ENCODE results near the gene HABP2. TPM values are rescaled to one million over a fixed set of nuclear protein-coding genes. Genes with fewer than 3 reads are reported as not detected.
A peak's percentile ranks its signal among the peaks of the same experiment; 100 is the strongest.

Gene HABP2
- total RNA-seq, 1 experiment from 2014 or later, result not detected

GRCh38 chr10:113527211-113527906 lies 25.5 kb upstream of the HABP2 start:
- DNase-seq (ENCODE audit: low spot score), result no peak

- no peak for DNase-seq (ENCODE audit: low spot score)
Observed at GRCh38 chr10:113528876-113529275, 24.0 kb upstream of the HABP2 start.

DNA sequence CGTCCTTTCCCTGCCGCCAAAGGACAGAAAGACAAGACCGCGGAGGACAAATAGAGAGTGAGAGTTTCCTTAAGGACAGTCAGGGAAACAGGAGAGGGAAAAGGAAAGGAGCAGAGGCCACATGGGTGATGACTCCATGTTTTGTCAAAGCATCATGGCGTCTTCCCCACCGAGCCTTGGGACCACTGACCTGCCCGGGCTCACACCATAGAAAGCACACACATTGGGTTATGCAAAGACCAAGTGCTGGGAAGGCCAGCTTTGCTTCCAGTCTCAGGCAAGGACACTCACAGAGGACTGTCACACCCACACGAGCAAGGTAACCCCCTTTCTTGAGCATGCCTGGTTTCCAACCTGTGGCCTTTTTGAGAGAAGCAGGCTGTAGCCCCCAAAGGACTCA lies 23.3 kb upstream of the HABP2 start:
- no peak for DNase-seq (ENCODE audit: low spot score)

DNA sequence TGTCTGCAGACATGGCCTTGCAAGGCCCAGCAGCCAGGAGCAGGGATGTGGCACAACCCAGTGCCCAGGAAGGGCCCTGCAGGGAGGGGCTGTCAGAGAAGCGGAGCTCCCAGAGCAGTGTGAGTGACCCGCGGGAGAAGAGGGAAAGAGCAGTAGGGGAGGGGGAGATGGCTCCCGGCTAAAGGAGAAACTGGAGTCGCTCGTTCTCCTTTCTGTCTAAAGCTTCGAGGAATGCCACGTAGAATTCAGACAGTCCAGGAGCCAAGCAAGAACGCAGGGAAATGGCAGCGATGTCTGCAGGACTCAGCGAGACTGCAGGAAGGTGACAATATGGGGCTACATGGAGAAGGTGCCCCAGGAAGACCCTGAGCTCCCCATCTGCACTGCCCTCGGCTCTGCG lies 22.4 kb upstream of the HABP2 start:
- DNase-seq (ENCODE audit: low spot score), result no peak

- no peak for DNase-seq (ENCODE audit: low spot score)
Observed at GRCh38 chr10:113532724-113533123, 20.1 kb upstream of the HABP2 start.

DNA sequence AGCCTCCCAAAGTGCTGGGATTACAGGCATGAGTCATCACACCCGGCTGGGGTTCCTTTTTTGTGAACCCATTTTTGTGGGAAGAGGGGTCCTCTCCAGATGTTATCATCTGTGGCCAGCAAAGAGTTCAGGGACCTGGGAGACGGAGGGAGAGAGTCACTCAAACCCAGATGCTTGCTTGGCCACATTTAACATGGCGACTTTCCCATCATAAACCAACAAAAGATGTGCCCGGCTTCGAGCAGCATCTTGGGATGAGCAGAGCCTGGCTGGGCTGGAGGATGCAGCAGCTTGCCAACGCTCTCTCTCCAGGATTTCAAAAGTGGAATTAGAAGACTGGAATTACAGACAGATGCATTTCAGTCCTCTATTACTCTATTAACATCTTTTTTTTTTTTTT lies 19.1 kb upstream of the HABP2 start:
- DNase-seq (ENCODE audit: low spot score), result no peak

- no peak for DNase-seq (ENCODE audit: low spot score)
Observed at GRCh38 chr10:113534423-113534822, 18.4 kb upstream of the HABP2 start.

DNA sequence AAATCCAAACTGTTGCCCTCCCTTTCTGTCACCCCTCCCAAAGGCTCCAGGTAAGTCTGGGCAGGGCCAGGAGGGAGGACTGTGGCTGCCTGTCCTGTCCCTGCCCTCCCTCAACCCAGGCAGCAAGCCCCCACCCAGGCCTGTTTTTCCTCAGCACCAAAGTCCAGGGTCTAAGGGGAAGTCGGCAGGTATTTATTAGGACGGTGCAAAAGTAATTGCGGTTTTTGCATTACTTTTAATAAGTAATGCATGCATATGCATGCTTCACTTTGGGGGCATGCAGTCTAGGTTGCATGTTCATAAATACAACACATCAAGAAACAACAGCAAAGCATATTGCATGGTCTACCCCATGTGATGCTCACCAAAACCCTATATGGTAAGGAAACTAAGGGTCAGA lies 15.2 kb upstream of the HABP2 start:
- no peak for DNase-seq (ENCODE audit: low spot score)

- DNase-seq (ENCODE audit: low spot score), result no peak
Observed at GRCh38 chr10:113538151-113538550, 14.7 kb upstream of the HABP2 start.

DNA sequence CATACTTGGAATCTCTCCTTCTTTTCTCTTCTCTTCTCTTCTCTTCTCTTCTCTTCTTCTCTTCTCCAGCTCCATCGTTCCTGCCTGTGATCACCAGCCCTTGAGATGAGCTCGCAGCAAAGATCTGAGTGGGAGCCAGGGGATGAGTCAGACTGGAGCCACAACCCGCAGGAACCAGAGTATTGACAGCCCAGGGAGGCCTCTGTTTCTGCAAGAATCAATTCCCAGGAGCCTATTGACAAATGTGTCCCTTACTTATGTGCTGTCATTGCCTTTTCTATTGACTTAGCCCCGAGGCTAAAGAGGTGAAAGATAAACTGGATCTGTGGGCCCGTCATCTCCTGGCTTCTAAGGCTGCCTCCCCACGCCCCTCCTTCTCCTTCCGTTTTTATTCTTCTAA lies 13.1 kb upstream of the HABP2 start:
- no peak for DNase-seq (ENCODE audit: low spot score)

DNA sequence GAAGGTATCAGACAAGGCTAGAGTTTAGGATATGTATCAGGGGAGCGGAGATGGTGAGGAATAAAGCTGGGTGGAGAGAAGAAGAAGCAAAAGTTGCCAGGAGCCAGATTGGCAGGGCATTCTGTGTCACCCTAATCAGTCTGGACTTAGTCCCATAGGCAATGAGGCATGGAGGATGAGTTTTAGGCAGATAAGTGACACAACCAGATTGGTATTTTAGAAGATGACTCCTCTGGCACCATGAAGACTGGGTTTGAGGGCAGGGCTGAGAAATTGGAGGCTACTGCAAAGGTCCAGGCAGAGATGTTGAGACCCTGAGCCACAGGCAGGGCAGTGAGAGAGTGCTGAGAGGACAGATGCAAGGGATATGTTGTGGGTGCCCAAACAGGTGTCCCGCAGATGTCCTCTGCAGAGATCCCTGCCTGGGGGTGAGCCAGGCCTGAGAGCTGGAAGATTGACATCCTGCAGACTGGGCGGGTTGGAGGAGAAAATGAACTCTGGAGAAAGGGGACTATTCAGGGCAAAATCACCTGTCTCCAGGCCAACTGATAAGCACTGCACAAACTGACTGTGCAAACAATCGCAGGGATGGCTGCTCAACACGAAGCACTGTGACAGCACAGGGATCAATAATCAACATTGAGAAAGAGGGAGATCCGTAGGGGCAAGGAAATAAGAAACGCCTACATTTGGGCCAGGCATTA lies 11.9 kb upstream of the HABP2 start:
- DNase-seq (ENCODE audit: low spot score), result no peak

DNA sequence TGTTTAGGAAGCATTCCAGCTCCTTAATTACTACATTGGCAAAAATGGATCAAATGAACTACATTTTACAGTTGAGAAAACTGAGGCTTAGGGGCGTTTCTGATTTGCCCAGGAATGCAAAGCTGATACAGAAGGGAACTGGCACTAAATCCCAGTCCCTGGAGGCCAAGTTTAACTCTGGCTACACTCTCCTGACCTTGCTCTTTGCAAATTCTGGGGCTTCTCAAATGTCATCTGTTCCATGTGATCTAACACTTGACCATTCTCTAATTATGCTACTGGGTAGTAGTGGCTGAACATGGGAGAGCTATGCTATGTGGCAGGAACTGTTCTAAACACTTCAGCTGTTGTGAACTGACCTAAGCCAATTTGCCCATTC lies 11.3 kb upstream of the HABP2 start:
- DNase-seq (ENCODE audit: low spot score), result no peak

DNA sequence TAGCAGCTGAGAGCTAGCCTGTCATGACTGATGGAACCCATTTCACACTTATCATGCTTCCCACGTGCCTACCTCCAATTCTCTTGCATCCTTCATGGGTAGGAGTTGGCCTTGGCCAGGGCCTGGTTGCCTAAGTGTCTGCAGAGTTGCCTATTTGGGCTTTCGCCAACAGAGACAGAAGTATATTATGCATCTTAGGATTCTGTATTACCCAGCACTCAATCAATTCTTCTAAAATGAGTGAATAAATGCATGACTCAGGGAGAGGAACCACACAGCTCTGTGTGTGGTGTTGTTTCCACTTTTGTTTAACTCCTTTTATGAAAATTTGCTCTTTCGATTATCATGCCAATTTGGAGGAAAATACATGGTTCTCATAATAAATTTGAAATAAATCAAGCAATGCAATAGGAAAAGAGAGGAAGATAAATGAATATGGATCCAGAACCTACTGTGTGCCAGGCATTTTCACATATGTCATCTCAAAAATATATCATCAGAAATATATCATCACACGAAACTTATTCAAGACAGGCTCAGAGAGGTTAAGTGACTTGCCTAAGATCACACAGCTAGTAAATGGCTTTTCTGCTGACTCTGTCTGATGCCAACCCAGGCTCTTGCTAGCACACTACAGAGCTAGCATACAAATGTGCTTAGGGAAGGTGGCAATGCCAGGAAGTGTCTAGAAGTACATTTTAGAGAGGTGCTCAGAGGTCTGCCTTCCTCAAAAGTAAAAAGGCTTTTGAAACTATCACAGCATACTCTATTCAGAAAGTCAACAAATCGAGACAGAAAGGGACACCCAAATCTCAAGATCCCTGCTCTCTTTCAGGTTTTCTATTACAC lies 9.5 kb upstream of the HABP2 start:
- no peak for DNase-seq (ENCODE audit: low spot score)

DNA sequence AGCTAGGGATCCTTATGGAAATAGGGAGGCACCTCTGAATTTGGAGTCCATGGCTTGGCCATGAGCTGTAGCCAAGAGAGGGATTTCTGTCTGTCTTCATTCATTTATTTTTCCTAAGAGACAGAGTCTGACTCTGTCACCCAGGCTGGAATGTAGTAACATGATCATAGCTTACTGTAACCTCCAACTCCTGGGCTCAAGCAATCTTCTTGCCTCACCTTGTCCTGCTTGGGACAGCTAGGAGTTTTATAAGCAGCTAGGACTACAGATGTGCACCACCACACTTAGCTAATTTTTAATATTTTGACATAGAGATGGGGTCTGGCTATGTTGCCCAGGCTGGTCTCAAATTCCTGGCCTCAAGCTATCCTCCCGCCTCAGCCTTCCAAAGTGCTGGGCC lies 8.5 kb upstream of the HABP2 start:
- no peak for DNase-seq (ENCODE audit: low spot score)

GRCh38 chr10:113547426-113547825 lies 5.4 kb upstream of the HABP2 start:
- no peak for DNase-seq (ENCODE audit: low spot score)

DNA sequence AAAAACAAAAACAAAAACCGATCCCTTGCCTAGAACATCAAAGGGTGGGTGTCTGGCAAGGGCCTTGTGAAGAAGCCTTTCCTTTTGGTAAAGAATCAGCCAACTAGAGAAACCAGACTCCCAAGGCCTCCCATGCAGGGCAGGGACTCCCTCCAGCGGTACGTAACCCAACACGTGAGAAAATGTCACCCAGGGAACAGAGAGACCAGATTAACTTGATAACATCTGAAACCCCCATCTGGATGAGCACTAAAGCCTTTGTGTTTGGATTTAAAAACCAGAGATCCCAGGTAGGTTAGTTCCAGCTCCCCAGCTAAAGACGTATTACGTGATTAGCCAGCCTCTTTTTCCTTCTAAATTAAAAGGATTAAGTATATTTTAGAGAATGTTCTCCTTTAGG lies 3.0 kb upstream of the HABP2 start:
- DNase-seq (ENCODE audit: low spot score), result no peak

DNA sequence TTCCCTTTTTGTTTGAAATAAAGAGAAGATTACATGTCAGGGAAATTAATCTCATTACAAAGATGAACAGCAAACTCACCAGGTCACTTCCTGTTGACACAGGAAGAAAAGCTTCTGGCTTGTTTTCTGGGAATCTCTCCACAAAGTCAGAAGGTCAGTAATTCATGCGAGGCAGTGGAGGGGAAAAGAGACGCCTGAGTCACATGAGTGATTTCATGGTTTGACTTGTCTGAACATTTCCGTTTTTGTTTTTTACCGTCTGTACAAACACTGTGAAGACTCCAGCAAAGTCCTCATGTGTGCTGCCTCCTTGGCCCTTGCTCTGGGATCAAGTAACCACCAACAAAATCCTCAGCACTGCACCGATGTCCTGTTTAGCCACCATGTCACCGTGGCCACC lies 2.5 kb upstream of the HABP2 start:
- no peak for DNase-seq (ENCODE audit: low spot score)

DNA sequence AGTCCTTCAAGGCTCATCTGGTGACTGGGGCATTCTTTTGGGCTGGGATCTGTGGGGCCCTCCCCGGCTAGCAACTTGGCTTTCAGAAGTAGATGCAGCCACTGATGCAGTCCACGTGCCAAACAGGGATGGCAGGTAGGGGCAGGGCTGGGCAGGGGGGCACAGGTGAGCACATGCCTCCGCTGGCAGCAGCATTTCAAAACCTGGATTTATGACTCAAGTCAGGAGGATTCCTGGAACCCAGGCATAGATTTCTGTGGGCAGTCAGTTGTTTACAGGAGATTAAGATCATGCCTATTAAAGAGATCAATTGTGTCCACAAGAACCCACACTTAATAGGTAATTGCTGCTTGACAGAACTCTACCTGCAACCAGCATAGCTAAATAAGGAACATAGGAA lies 839 bp upstream of the HABP2 start:
- DNase-seq (ENCODE audit: low spot score), result peak; percentile 14

DNA sequence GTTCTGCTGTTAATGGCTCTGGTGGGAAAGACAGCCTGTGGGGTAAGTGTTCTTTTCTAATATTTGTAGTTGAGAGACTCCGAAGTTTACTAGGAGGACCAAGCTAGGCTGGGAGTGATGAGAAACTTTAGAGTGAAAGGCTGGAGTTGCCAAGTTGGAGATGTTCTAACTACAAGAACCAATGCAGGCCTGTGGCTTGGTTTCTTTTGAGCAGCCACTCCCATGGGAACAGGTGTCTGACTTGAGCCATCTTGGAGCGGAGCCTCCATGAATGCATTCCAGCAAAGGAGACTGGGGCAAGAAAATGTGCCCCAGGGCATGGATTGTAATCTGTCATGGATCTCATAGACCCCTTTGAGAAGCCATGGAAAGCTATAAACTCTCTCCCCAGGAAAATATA lies 296 bp downstream of the HABP2 start:
- no peak for DNase-seq (ENCODE audit: low spot score)

- no peak for DNase-seq (ENCODE audit: low spot score)
Observed at GRCh38 chr10:113554214-113554613, 1.4 kb downstream of the HABP2 start.

DNA sequence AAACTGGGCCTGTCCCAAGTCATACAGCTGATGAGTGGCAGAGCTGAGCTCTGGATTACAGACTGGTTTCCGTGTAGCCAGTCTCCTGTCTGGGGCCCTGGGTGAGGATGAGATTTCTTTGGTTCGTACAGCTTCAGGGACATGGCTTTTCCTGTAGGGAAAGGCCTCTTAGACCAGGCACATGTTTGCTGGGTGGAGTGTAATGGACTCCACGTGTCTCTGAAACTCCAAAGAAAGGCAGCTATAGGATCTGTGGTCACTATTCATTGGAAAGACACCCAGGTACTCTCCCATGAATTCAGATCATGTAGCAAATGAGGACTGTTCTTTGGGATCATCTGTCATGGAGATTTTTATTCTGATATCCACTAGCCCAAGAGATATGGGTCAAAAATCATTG lies 2.4 kb downstream of the HABP2 start:
- DNase-seq (ENCODE audit: low spot score), result no peak

DNA sequence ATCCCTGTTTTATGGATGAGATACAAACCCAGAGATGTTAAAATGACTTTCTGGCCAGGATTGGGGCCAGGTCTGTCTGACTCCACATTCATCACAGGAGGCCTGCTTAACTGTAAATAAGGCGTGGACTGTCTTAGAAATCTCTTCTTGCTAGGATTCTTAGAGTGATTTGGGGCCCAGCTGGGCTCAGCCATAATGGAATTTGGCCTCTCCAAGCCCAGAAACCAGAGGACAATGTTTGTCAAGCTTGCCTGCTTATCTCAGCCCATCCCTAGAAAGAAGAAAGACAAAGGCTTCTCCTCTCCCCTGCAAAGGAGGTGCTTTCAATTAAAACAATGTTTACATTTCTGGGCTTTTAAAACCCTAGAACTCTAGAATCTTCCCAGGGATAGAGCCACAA lies 2.9 kb downstream of the HABP2 start:
- DNase-seq (ENCODE audit: low spot score), result no peak

DNA sequence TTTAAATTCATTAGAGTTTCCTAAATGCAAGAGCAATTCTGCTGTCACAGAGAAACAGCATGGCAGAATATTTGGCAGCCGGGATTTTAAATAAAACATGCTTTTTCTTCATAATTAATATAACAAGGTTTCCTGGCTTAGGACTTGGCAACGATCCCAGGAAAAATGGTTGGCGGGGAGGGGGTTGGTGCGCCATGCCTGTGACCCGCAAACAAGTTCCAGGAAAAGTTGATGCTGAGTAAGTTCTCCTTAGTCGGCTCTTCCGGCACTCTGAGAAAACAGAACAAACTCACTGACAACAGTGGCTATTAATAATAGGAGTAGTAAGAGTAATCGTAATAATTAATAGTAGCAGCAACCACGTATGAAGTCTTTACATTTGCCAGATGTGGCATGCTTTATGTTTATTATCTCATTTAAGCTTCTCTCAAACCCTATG lies 4.6 kb downstream of the HABP2 start:
- DNase-seq (ENCODE audit: low spot score), result no peak

Measured in HT-29 (cell line).